Fibroblast of mammary gland (primary cell): ENCODE measurements around the gene GPRC5C.
"Not testable (repeated sequence)": the region's sequence is repeated elsewhere in the genome, so short reads cannot be mapped to it uniquely, and the experiment has no call there.

Experiments used
- DNase-seq: peaks from one replicate; pipeline ENCODE4 v3.0.0-alpha.2; 2010; ENCODE audit warnings: low read depth
- H3K4me3 ChIP-seq: 2 replicates; pipeline ENCODE4 v1.5.1; 2011; ENCODE audit warnings: low read depth, mild to moderate bottlenecking, low read length, moderate library complexity; ENCODE audit not compliant: control insufficient read depth
- TF ChIP-seq, protein P1 (sequence below): conservative IDR thresholded peaks from 2 replicates; pipeline ENCODE4 v1.5.1; 2011; ENCODE audit warnings: low read depth, low read length, inconsistent platforms; ENCODE audit not compliant: control insufficient read depth, insufficient read depth

Gene GPRC5C

DNA sequence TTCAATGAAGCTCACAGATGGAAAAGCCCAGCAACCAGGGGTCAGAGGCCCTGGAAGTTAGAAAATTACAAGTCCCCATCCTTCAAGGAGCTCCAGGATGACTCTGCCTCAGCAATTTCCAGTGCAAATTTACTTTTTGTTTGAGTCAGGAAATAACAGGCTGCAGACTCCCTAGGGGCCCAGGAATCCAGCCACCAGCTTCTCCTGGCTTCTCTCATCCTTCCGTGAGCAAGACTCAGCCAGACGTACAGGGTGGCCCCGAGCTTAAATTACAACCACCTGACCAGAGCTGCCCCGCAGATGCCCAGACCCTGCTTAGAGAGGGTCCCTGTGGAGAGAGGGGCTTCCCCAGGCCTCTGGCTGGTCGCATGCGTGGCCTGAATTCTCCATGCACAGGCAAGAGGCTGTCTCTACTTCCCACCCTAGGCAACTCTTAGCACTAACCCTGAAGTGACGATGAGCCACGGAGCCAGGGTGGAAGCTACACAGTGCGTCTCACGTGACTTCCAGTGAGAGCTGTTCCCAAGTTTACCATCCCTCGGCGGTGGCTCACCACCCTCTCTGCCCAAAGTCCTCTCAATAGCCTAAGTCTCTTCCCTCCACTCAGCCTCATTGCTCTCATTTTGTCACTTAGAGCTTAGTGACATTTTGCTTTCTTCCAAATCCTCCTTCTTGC is 37.5 kb upstream of the GPRC5C start:
- H3K4me3 ChIP-seq = no peak overlapping the region
- TF ChIP-seq, protein P1, sequence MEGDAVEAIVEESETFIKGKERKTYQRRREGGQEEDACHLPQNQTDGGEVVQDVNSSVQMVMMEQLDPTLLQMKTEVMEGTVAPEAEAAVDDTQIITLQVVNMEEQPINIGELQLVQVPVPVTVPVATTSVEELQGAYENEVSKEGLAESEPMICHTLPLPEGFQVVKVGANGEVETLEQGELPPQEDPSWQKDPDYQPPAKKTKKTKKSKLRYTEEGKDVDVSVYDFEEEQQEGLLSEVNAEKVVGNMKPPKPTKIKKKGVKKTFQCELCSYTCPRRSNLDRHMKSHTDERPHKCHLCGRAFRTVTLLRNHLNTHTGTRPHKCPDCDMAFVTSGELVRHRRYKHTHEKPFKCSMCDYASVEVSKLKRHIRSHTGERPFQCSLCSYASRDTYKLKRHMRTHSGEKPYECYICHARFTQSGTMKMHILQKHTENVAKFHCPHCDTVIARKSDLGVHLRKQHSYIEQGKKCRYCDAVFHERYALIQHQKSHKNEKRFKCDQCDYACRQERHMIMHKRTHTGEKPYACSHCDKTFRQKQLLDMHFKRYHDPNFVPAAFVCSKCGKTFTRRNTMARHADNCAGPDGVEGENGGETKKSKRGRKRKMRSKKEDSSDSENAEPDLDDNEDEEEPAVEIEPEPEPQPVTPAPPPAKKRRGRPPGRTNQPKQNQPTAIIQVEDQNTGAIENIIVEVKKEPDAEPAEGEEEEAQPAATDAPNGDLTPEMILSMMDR = no peak
- no peak for DNase-seq

DNA sequence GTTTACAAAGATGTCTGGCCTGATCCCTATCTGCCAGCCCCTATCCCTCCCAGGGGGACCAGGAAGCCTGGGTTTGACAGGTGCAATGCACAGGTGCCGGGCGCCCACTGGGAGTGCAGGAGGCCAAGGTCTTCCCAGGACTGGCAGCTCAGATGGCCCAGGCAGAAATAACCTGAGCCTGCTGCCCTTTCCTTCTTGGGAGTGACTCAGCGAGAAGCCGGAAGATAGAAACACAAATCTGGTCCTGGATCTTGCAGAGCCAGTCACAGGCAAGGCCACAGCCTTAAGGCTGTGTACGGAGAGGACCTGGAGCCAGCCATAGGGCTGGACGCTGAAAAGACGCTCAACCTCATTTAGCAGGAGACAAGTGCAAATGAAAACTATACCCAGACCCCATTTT is 36.9 kb upstream of the GPRC5C start:
- no peak for DNase-seq
- TF ChIP-seq, protein P1 = no peak
- H3K4me3 ChIP-seq = no peak overlapping the region

DNA sequence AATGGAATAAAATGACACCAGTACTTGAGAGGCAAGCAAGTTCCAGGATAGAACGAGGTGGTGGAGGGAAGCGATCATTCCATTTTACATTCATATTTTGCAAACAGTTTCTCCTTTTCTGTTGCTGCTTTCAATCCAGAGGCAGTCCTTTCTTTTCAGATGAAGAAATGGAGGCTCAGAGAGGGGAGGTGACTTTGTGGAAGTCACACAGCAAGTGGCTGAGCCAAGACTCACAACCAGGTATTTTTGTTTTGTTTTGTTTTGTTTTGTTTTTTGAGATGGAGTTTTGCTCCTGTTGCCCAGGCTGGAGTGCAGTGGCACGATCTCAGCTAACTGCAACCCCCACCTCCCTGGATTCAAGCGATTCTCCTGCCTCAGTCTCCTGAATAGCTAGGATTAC is 35.3 kb upstream of the GPRC5C start:
- TF ChIP-seq, protein P1 = no peak
- no peak for DNase-seq
- no peak overlapping the region for H3K4me3 ChIP-seq

DNA sequence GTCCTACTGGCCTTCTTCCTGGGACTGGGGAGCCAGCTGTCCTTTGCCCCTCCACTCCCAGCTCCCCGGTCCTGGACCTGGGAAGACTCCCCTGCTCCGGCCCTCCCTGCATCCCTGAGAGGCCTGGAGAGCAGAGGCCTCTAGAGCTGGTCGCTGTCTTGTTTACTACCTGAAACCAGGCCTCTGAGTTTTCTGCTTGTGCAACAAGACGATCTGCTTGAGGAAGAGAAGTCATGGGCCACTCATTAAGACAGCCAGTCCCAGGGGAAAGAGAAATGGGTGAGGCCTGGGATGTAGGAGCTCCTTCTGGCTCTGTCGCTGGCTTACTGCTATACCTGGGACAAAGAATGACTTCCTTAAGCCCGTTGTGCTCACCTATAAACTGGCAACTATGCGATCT is 29.8 kb upstream of the GPRC5C start:
- TF ChIP-seq, protein P1 = no peak
- H3K4me3 ChIP-seq = no peak overlapping the region
- DNase-seq = no peak

DNA sequence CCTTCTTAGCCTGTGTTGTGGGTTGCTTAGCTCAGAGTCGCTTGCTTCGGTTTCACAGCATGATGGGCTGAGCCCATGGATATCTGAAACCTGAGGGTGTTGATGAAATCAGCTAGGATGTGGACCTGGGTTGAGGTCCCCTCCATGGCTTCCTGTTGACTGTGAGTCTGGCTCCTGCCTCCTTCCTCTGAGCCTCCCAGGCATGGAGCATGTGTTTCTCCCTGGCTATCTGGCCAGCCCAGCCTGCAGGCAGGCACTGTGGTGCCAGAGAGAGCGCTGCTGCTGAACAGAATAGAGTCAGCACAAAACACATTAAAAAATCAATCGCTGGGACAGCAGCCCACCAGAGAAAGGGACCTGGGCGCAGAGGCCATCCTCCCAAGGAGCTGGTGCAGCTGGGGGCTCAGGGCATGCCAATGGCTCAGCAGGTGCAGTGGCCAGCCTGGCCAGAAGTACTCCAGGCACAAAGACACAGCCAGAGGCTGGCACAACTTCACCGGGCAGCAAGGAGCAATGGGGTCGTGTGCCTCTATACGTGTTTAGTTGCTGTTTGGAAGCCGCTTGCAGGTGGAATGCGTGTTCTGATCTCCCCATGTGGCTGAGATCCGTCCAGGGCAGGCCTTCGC is 28.3 kb upstream of the GPRC5C start:
- no peak overlapping the region for H3K4me3 ChIP-seq
- DNase-seq = no peak
- TF ChIP-seq, protein P1 = no peak

DNA sequence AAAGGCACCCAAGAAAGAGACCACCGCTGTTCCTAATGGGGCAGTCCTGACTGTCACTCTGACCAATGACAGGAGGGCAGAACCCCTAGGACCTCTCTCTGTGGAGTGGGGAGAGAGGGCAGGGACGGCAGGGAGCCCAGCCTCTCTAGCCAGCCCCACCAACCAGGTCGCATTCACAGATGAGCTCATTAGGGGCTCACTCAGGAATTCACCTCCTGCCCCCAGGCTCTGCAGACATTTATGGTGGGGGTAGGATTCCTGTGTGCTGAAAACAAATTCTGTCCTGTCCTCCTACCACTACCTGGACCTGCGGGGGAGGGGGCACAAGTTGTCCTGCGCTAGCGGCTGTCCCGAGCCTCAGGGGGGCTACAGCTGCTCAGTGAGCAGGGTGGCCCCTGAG is 27.7 kb upstream of the GPRC5C start:
- no peak overlapping the region for H3K4me3 ChIP-seq
- TF ChIP-seq, protein P1 = no peak
- no peak for DNase-seq

DNA sequence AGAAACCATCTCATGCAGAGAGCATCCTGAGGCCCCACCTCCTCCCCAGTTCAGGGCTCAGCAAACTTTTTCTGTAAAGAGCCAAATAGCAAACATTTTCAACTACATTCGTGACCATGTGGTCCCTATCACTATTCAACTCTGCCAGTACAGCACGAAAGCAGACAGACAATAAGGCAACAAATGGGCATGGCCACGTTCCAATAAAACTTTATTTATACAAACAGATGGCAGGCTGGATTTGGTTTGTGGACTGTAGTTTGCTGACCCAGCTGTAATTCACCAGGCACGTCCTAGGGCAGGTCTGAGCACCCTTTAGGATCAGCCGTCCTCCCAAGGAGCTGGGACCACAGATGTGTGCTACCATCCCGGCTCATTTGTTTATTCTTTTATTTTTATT is 27.1 kb upstream of the GPRC5C start:
- TF ChIP-seq, protein P1 = no peak
- H3K4me3 ChIP-seq = no peak overlapping the region
- DNase-seq = no peak

DNA sequence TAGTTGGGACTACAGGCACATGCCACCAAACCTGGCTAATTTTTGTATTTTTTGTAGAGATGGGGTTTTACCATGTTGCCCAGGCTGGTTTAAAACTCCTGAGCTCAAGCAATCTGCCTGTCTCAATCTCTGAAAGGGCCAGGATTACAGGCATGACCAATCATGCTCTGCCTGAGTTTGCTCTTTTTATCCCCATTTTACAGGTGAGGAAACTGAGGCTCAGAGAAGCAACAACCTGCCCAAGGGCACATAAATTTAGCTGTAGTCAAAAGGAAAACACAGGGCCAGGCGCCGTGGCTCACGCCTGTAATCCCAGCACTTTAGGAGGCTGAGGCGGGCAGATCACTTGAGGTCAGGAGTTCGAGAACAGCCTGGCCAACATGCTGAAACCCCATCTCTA is 26.6 kb upstream of the GPRC5C start:
- not testable (repeated sequence) for DNase-seq

More for the DNA sequence above, 26.6 kb upstream of the GPRC5C start:
- H3K4me3 ChIP-seq = not testable (repeated sequence)
